Trophoblast cell (in vitro differentiated cells and primary cell): ENCODE measurements around the gene ITGB1BP1.

ENCODE experiments used
- DNase-seq, 2 donors: peaks; one replicate each; pipeline ENCODE4 v3.0.0-alpha.2; 2016
- H2AFZ ChIP-seq: 2 replicates; pipeline ENCODE4 v1.6.1; 2013; ENCODE audit warnings: low read length, moderate library complexity, mild to moderate bottlenecking; ENCODE audit not compliant: insufficient read depth, poor library complexity
- H2AK5ac ChIP-seq: 2 replicates; pipeline ENCODE4 v1.6.1; 2013; ENCODE audit warnings: mild to moderate bottlenecking, low read length
- H2BK120ac ChIP-seq: 2 replicates; pipeline ENCODE4 v1.6.1; 2013; ENCODE audit warnings: low read length, mild to moderate bottlenecking, moderate library complexity; ENCODE audit not compliant: insufficient read depth, poor library complexity
- H2BK12ac ChIP-seq: 2 replicates; pipeline ENCODE4 v1.6.1; 2013; ENCODE audit warnings: mild to moderate bottlenecking, low read length, moderate library complexity
- H2BK5ac ChIP-seq: 2 replicates; pipeline ENCODE4 v1.6.1; 2013; ENCODE audit warnings: low read length, low read depth, moderate library complexity, mild to moderate bottlenecking; ENCODE audit not compliant: poor library complexity
- H3K14ac ChIP-seq: 2 replicates; pipeline ENCODE4 v1.6.1; 2013; ENCODE audit warnings: mild to moderate bottlenecking, low read length
- H3K18ac ChIP-seq: 2 replicates; pipeline ENCODE4 v1.6.1; 2013; ENCODE audit warnings: mild to moderate bottlenecking, low read length
- H3K23ac ChIP-seq: 2 replicates; pipeline ENCODE4 v1.6.1; 2013; ENCODE audit warnings: low read length
- H3K27ac ChIP-seq: 2 replicates; pipeline ENCODE4 v1.5.1; 2013; ENCODE audit warnings: low read depth, mild to moderate bottlenecking, inconsistent platforms, low read length, moderate library complexity
- H3K27me3 ChIP-seq: 2 replicates; pipeline ENCODE4 v1.6.1; 2013; ENCODE audit warnings: inconsistent platforms, mild to moderate bottlenecking, low read length, moderate library complexity; ENCODE audit not compliant: insufficient read depth
- H3K36me3 ChIP-seq, 2 experiments: 1 replicate in 1 of 2; 2 replicates in 1 of 2; pipeline ENCODE4 v1.6.1; 2013; ENCODE audit warnings: low read length in 2 of 2, mild to moderate bottlenecking in 2 of 2, moderate library complexity in 1 of 2; ENCODE audit not compliant: insufficient read depth in 2 of 2, control insufficient read depth in 1 of 2
- H3K4ac ChIP-seq: 2 replicates; pipeline ENCODE4 v1.6.1; 2013; ENCODE audit warnings: low read depth, mild to moderate bottlenecking, low read length, moderate library complexity
- H3K4me1 ChIP-seq, 2 experiments: 1 replicate in 1 of 2; 2 replicates in 1 of 2; pipeline ENCODE4 v1.6.1; 2013; ENCODE audit warnings: low read length in 2 of 2, mild to moderate bottlenecking in 2 of 2, moderate library complexity in 1 of 2; ENCODE audit not compliant: insufficient read depth in 2 of 2, control insufficient read depth in 1 of 2
- H3K4me2 ChIP-seq: 2 replicates; pipeline ENCODE4 v1.6.1; 2013; ENCODE audit warnings: inconsistent platforms, mild to moderate bottlenecking, low read length, moderate library complexity
- H3K4me3 ChIP-seq: 2 replicates; pipeline ENCODE4 v1.5.1; 2013; ENCODE audit warnings: mild to moderate bottlenecking, low read depth, low read length, inconsistent platforms
- H3K79me1 ChIP-seq: one replicate; pipeline ENCODE4 v1.6.1; 2013; ENCODE audit warnings: low read length
- H3K79me2 ChIP-seq: 2 replicates; pipeline ENCODE4 v1.6.1; 2013; ENCODE audit warnings: low read length, mild to moderate bottlenecking; ENCODE audit not compliant: control insufficient read depth, insufficient read depth, poor library complexity
- H3K9ac ChIP-seq: 2 replicates; pipeline ENCODE4 v1.6.1; 2013; ENCODE audit warnings: mild to moderate bottlenecking, low read length
- H3K9me3 ChIP-seq: 2 replicates; pipeline ENCODE4 v1.6.1; 2013; ENCODE audit warnings: low read depth, mild to moderate bottlenecking, control low read depth, inconsistent platforms, low read length; ENCODE audit not compliant: insufficient read depth
- H4K12ac ChIP-seq: 2 replicates; pipeline ENCODE4 v1.6.1; 2013; ENCODE audit warnings: low read depth, mild to moderate bottlenecking, low read length, moderate library complexity
- H4K8ac ChIP-seq: 2 replicates; pipeline ENCODE4 v1.6.1; 2013; ENCODE audit warnings: low read depth, mild to moderate bottlenecking, low read length, moderate library complexity
- H4K91ac ChIP-seq: one replicate; pipeline ENCODE4 v1.6.1; 2013; ENCODE audit warnings: low read depth, mild to moderate bottlenecking, low read length, moderate library complexity
- WGBS: extraction: QIAGEN DNeasy Blood & Tissue Kit; methylation state at CpG from one replicate; pipeline ENCODE4 v1.1.7; 2013; ENCODE audit warnings: missing lambda C conversion rate; ENCODE audit not compliant: insufficient read length, insufficient coverage; ENCODE audit errors: extremely low coverage; 5-methylcytosine and 5-hydroxymethylcytosine counted together

The ITGB1BP1 gene

DNA sequence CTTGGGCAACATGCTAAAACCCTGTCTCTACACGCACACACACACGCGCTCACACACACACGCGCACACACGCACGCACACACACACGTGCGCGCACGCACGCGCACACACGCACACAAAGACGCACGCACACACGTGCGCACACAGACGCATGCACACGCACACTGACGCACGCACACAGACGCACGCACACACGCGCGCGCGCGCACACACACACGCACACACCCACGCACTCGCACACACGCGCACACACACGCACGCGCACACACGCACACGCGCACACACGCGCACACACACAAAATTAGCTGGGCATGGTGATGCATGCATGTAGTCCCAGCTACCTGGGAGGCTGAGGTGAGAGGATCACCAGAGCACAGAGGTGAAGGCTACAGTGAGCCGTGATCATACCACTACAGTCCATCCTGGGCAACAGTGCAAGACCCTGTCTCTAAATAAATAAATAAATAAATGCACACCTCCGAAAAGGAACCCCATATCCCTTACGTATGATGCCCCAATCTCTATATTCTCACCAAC, 42.9 kb upstream of the ITGB1BP1 start:
- H3K9me3 ChIP-seq = peaks cover 3% of the 10 kb centered on the region
- no peaks in the 10 kb centered on the region for H3K79me1 ChIP-seq
- H3K79me2 ChIP-seq = no peaks in the 10 kb centered on the region
- H3K4ac ChIP-seq = no peak overlapping the region
- no peak overlapping the region for H3K23ac ChIP-seq
- WGBS = 100% methylated on average over 7 of the region's 46 CpGs
- no peak overlapping the region for H3K27ac ChIP-seq
- H3K27me3 ChIP-seq = no peaks in the 10 kb centered on the region
- H2BK5ac ChIP-seq = no peak overlapping the region
- H3K18ac ChIP-seq = no peak overlapping the region
- no peak overlapping the region for H3K14ac ChIP-seq
- H4K12ac ChIP-seq = no peak overlapping the region
- H3K36me3 ChIP-seq = peaks cover 26 to 29% of the 10 kb centered on the region in 2 experiments
- H2BK12ac ChIP-seq = no peak overlapping the region
- H2AK5ac ChIP-seq = no peak overlapping the region
- no peak overlapping the region for H3K9ac ChIP-seq
- no peak overlapping the region for H4K91ac ChIP-seq
- no peak overlapping the region for H2BK120ac ChIP-seq
- H3K4me1 ChIP-seq = no peaks in the 10 kb centered on the region
- H3K4me3 ChIP-seq = peak overlapping the region; percentile 53
- no peak overlapping the region for H4K8ac ChIP-seq
- no peak for DNase-seq
- no peak overlapping the region for H2AFZ ChIP-seq
- no peak overlapping the region for H3K4me2 ChIP-seq

DNA sequence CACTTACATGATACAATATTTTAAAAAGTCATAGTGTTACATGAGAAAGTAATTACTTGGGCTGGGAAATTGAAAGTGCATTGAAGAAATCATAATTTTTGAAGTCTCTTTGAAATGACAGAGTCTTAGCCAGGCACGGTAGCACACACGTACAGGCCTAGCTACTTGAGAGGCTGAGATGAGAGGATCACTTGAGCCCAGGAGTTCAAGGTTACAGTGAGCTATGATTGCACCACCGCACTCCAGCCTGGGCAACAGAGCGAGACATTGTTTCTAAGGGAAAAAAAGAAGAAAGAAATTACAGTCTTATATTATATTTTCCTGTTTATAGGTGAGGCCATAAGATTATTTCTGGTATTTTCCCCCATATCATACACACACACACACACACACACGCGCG, 41.8 kb upstream of the ITGB1BP1 start:
- Histone ChIP-seq H3K9me3 (peaks cover 3% of the 10 kb centered on the region), H3K4me3 (no peak overlapping the region), H3K9ac (no peak overlapping the region), H2BK5ac (no peak overlapping the region), H3K27me3 (no peaks in the 10 kb centered on the region), H3K27ac (no peak overlapping the region), H4K12ac (no peak overlapping the region), H3K36me3 (peaks cover 28 to 31% of the 10 kb centered on the region in 2 experiments), H2BK120ac (no peak overlapping the region), H3K79me2 (no peaks in the 10 kb centered on the region), H3K23ac (no peak overlapping the region), H2BK12ac (no peak overlapping the region), H3K4me1 (no peaks in the 10 kb centered on the region), H4K91ac (no peak overlapping the region), H3K4ac (no peak overlapping the region), H3K14ac (no peak overlapping the region), H3K18ac (no peak overlapping the region), H3K4me2 (no peak overlapping the region), H4K8ac (no peak overlapping the region), H3K79me1 (no peaks in the 10 kb centered on the region), H2AFZ (no peak overlapping the region), H2AK5ac (no peak overlapping the region)
- DNase-seq = no peak
- no CpG with 5 or more reads among the region's 7 CpGs for WGBS

DNA sequence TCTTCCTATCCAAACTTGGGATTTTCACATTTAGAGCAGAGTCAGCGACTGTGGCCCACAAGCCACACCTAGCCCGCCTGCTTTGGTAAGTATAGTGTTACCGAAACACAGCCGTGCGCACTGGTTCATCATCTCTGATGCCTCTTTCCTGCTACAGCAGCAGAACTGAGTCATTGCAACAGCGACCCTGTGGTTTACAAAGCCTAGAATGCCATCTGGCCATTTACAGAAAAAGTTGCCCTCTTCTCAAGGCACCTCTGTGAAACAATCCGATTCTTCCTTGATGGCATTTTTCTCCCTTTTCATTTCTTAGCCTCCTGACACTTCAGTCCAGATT, 40.3 kb upstream of the ITGB1BP1 start:
- H2BK12ac ChIP-seq = no peak overlapping the region
- H4K8ac ChIP-seq = no peak overlapping the region
- WGBS = no CpG with 5 or more reads among the region's 7 CpGs
- no peaks in the 10 kb centered on the region for H3K27me3 ChIP-seq
- no peak for DNase-seq
- no peaks in the 10 kb centered on the region for H3K79me2 ChIP-seq
- H3K36me3 ChIP-seq = peaks cover 21 to 28% of the 10 kb centered on the region in 2 experiments
- no peak overlapping the region for H2AFZ ChIP-seq
- no peak overlapping the region for H3K23ac ChIP-seq
- H3K9me3 ChIP-seq = peaks cover 3% of the 10 kb centered on the region
- H2BK5ac ChIP-seq = no peak overlapping the region
- no peaks in the 10 kb centered on the region for H3K79me1 ChIP-seq
- H3K9ac ChIP-seq = no peak overlapping the region
- H3K4me3 ChIP-seq = no peak overlapping the region
- no peak overlapping the region for H2BK120ac ChIP-seq
- no peak overlapping the region for H4K12ac ChIP-seq
- H3K27ac ChIP-seq = no peak overlapping the region
- no peak overlapping the region for H2AK5ac ChIP-seq
- H3K4ac ChIP-seq = no peak overlapping the region
- H3K18ac ChIP-seq = no peak overlapping the region
- H3K4me2 ChIP-seq = no peak overlapping the region
- no peaks in the 10 kb centered on the region for H3K4me1 ChIP-seq
- H3K14ac ChIP-seq = no peak overlapping the region
- no peak overlapping the region for H4K91ac ChIP-seq

DNA sequence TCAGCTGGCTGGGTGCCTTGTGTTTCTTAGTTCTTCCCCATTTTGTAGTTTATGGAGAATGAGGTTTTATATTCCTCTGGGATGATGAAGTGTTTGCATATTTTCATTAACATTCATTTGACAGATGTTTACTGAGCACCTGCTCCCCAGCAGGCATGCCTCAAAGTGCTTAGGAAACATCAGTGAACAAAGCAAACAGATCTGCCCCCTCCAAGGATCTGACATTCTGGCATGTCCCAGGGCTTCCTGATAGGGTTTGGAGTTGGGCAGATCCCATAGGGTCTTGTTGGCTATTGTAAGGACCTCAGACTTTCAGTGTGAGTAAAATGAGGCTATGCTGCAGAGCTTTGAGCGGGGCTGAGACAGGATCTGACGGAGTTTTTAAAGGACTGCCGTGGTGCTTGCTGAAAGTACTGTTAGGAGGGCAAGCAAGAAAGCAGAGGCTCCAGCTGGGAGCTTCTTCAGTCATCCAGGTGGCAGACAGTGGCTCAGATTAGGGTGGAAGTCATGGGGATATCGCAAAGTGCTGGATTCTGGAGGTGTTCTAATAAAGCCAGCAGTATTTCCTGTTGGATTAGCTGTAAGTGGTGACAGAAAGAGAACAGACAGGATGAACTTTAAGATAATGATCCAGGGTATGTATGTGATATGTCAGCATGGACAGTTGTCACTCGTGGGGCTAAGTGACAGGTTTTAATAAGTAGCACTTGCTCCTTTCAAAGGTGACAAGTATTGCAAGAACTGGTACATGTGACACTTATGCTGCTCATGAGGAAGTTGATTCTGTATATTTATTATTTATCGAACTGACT, 39.8 kb upstream of the ITGB1BP1 start:
- WGBS = no CpG with 5 or more reads among the region's 6 CpGs

More for the DNA sequence above, 39.8 kb upstream of the ITGB1BP1 start:
- no peak overlapping the region for H3K27ac ChIP-seq
- H2AK5ac ChIP-seq = no peak overlapping the region
- H4K8ac ChIP-seq = no peak overlapping the region
- no peak overlapping the region for H2AFZ ChIP-seq
- H3K23ac ChIP-seq = no peak overlapping the region
- no peaks in the 10 kb centered on the region for H3K4me1 ChIP-seq
- no peaks in the 10 kb centered on the region for H3K27me3 ChIP-seq
- no peak overlapping the region for H3K9ac ChIP-seq
- H2BK120ac ChIP-seq = no peak overlapping the region
- no peak overlapping the region for H4K91ac ChIP-seq
- H3K18ac ChIP-seq = no peak overlapping the region
- no peaks in the 10 kb centered on the region for H3K79me1 ChIP-seq
- H2BK5ac ChIP-seq = no peak overlapping the region
- no peak overlapping the region for H3K4me2 ChIP-seq
- H3K36me3 ChIP-seq = peaks cover 22 to 30% of the 10 kb centered on the region in 2 experiments
- no peak overlapping the region for H4K12ac ChIP-seq
- DNase-seq = no peak
- no peak overlapping the region for H3K4me3 ChIP-seq
- no peak overlapping the region for H3K4ac ChIP-seq
- H2BK12ac ChIP-seq = no peak overlapping the region
- no peaks in the 10 kb centered on the region for H3K79me2 ChIP-seq
- H3K14ac ChIP-seq = no peak overlapping the region
- H3K9me3 ChIP-seq = peaks cover 3% of the 10 kb centered on the region
